GM23248 (cell line): Measurements from ENCODE around the gene MYO5B. TPM values are rescaled to one million over a fixed set of nuclear protein-coding genes. Genes with fewer than 3 reads are reported as not detected.

Experiments
- DNase-seq: peaks from one replicate; pipeline ENCODE4 v3.0.0-alpha.2; 2015
- H2AFZ ChIP-seq: fragments of 200-600 bp; sonication (generic); 2 replicates; pipeline ENCODE4 v1.6.1; 2016; ENCODE audit warnings: antibody characterized with exemption
- H3F3A ChIP-seq: fragments of 200-600 bp; sonication (generic); 2 replicates; pipeline ENCODE4 v1.6.1; 2016; ENCODE audit warnings: mild to moderate bottlenecking, antibody characterized with exemption, mixed run types; ENCODE audit not compliant: insufficient read depth
- H3K27ac ChIP-seq: fragments of 200-600 bp; sonication (generic); 2 replicates; pipeline ENCODE4 v1.5.1; 2016; ENCODE audit warnings: mild to moderate bottlenecking
- H3K27me3 ChIP-seq: fragments of 200-600 bp; sonication (generic); replicated peaks from 2 replicates; pipeline ENCODE4 v1.6.1; 2016; ENCODE audit warnings: mild to moderate bottlenecking; ENCODE audit not compliant: insufficient read depth
- H3K36me3 ChIP-seq: fragments of 200-600 bp; sonication (generic); 2 replicates; pipeline ENCODE4 v1.6.1; 2016; ENCODE audit warnings: low read depth, mild to moderate bottlenecking
- H3K4me1 ChIP-seq: fragments of 200-600 bp; sonication (generic); 2 replicates; pipeline ENCODE4 v1.6.1; 2016; ENCODE audit warnings: mild to moderate bottlenecking; ENCODE audit not compliant: insufficient read depth
- H3K4me2 ChIP-seq: fragments of 200-600 bp; sonication (generic); one replicate; pipeline ENCODE4 v1.6.1; 2016; ENCODE audit warnings: mild to moderate bottlenecking; ENCODE audit not compliant: unreplicated experiment
- H3K4me3 ChIP-seq: fragments of 200-600 bp; sonication (generic); 2 replicates; pipeline ENCODE4 v1.5.1; 2016; ENCODE audit warnings: mild to moderate bottlenecking
- H3K79me2 ChIP-seq: fragments of 200-600 bp; sonication (generic); 2 replicates; pipeline ENCODE4 v1.6.1; 2016; ENCODE audit warnings: mild to moderate bottlenecking; ENCODE audit not compliant: insufficient read depth
- H3K9ac ChIP-seq: fragments of 200-600 bp; sonication (generic); 2 replicates; pipeline ENCODE4 v1.6.1; 2016; ENCODE audit warnings: mild to moderate bottlenecking
- H3K9me2 ChIP-seq: fragments of 200-600 bp; sonication (generic); 2 replicates; pipeline ENCODE4 v1.6.1; 2016; ENCODE audit warnings: mixed run types, mild to moderate bottlenecking, moderate library complexity; ENCODE audit not compliant: insufficient read depth
- H3K9me3 ChIP-seq: fragments of 200-600 bp; sonication (generic); one replicate; pipeline ENCODE4 v1.6.1; 2017; ENCODE audit warnings: low read depth
- H4K20me1 ChIP-seq: fragments of 200-600 bp; sonication (generic); 2 replicates; pipeline ENCODE4 v1.6.0; 2016; ENCODE audit not compliant: insufficient read depth
- EZH2 ChIP-seq: fragments of 200-600 bp; sonication (generic); IDR thresholded peaks from 2 replicates; pipeline ENCODE4 v1.6.1; 2018; ENCODE audit warnings: antibody characterized with exemption, mild to moderate bottlenecking; ENCODE audit not compliant: insufficient read depth, poor library complexity, severe bottlenecking
- EZH2phosphoT487 ChIP-seq: fragments of 200-600 bp; sonication (generic); IDR thresholded peaks from 2 replicates; pipeline ENCODE4 v1.6.1; 2018; ENCODE audit warnings: antibody characterized with exemption, moderate library complexity, mild to moderate bottlenecking, low read depth; ENCODE audit not compliant: insufficient read depth
- WGBS, 2 experiments: methylation state at CpG; one replicate each; pipeline ENCODE4 v1.1.6; 2015 to 2017; ENCODE audit warnings: low lambda C conversion rate in 2 of 2, low coverage in 1 of 2; ENCODE audit errors: missing lambda C conversion rate in 2 of 2; 5-methylcytosine and 5-hydroxymethylcytosine counted together
- in situ Hi-C: fragments of 300-500 bp; cut with MboI; formaldehyde crosslinking; loops from 2 replicates; pipeline ENCODE4 v1.15.0; 2020
- microRNA-seq: library from miRNA; unstranded; fragments of <30 nt; microRNA quantifications from one replicate; pipeline ENCODE4, GENCODE V29; 2016; ENCODE audit warnings: borderline number of aligned reads
- polyA plus RNA-seq: library from polyadenylated mRNA; unstranded; fragments of >200 nt; fragmentation: Nextera tagmentation; extraction: Ambion mirVana; gene quantifications from 2 replicates; pipeline ENCODE4 v1.2.1, GENCODE V29; 2016
- small RNA-seq: library from RNA; depleted of rRNA; stranded (forward); fragments of <200 nt; gene quantifications from one replicate; pipeline ENCODE3, GENCODE V24; 2014; ENCODE audit warnings: low read depth, low replicate concordance
- total RNA-seq: library from RNA; depleted of rRNA; stranded (reverse); fragments of >200 nt; shearing (Covaris generic); gene quantifications from 2 replicates; pipeline ENCODE4 v1.2.3, GENCODE V29; 2014; rRNA removed

MYO5B gene
- total and polyA plus RNA-seq, 2 experiments from 2014 or later, result 0.03 TPM; not detected in 1

DNA sequence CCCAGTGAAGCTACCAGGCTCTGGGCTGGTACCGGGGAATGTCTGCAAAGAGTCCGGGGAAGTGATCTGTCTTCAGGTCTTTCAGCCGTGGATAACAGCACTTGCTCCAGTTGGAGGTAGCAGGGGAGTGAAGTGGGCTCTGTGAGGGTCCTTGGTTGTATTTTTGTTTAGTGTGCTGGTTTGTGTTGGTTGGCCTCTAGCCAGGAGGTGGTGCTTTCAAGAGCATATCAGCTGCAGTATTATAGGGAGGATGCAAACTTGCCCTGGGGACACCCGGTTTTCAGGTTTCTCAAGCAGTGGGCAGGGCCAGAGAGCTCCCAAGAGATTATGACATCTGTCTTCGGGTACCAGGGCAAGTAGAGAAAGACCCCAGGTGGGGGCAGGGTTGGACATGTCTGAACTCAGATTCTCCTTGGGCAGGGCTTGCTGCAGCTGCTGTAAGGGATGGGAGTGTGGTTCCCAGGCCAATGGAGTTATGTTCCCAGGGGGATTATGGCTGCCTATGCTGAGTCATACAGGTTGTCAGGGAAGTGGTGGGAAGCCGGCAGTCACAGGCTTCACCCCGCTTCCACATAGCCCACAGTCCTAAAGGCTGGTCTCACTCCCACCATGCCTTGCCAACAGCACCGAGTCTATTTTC is 416.0 kb downstream of the MYO5B start:
- Histone ChIP-seq H3K36me3 (peaks cover 14% of the 10 kb centered on the region), H3F3A (0 out of 2 replicates have a peak, but pooled peaks cover 1% of the 10 kb centered on the region), H3K4me3 (no peak overlapping the region), H3K27me3 (no peaks in the 10 kb centered on the region), H3K9me3 (no peaks in the 10 kb centered on the region), H3K9me2 (no peaks in the 10 kb centered on the region), H2AFZ (no peak overlapping the region), H3K79me2 (no peaks in the 10 kb centered on the region), H3K9ac (no peak overlapping the region), H3K4me1 (peaks cover 2% of the 10 kb centered on the region; the same call in 1 of the 2 replicates), H3K27ac (no peak overlapping the region), H4K20me1 (no peaks in the 10 kb centered on the region), H3K4me2 (no peak overlapping the region)
- no peak for TF ChIP-seq EZH2
- TF ChIP-seq EZH2phosphoT487, result no peak
- no peak for DNase-seq
- in situ Hi-C loops, result no loop called here
- 84 to 86% methylated on average over 8 of the region's 8 CpGs for WGBS, 2 experiments

Small RNAs within 50 kb of the gene (microRNA-seq; reads per million reads assigned to microRNA genes)
- gene MIR4320, result not detected

Small RNAs within 50 kb of the gene (small RNA-seq; reads per million reads assigned to genes)
- not detected for gene RF00019
- not detected for gene RF00283
- not detected for gene RN7SL310P
- not detected for gene RNA5SP457
- gene SCARNA17, result not detected

Other genes with a start within 250 kb of the MYO5B start
- 0.11 and 0.25 TPM in 2 replicates for gene CFAP53, start 71.3 kb upstream of the MYO5B start, total RNA-seq
- 0.47 and 0.48 TPM in 2 replicates for gene CFAP53, start 71.3 kb upstream of the MYO5B start, polyA plus RNA-seq
- gene MBD1, start 86.4 kb upstream of the MYO5B start, total RNA-seq, result 60.7 and 68.0 TPM in 2 replicates
- gene MBD1, start 86.4 kb upstream of the MYO5B start, polyA plus RNA-seq, result 33.1 and 36.2 TPM in 2 replicates
- 37.9 and 51.2 TPM in 2 replicates for gene CXXC1, start 92.5 kb upstream of the MYO5B start, total RNA-seq
- gene CXXC1, start 92.5 kb upstream of the MYO5B start, polyA plus RNA-seq, result 38.2 and 39.2 TPM in 2 replicates
- 5.6 and 8.8 TPM in 2 replicates for gene SKA1, start 179.9 kb upstream of the MYO5B start, total RNA-seq
- 6.6 and 9.4 TPM in 2 replicates for gene SKA1, start 179.9 kb upstream of the MYO5B start, polyA plus RNA-seq